Melanocyte of skin (primary cell): ENCODE data around the gene CGREF1. TPM values are rescaled to one million over a fixed set of nuclear protein-coding genes. Genes with fewer than 3 reads are reported as not detected.

ENCODE experiments used
- total RNA-seq, 2 donors: library from RNA; depleted of rRNA; stranded (reverse); fragments of >200 nt; gene quantifications; 2 replicates each; pipeline ENCODE4 v1.2.3, GENCODE V29; 2012

Gene CGREF1
- 1 to 10 TPM; 4.7 to 6.2 TPM for total RNA-seq

GRCh38 chr2:27118525-27119329 is at the start of gene CGREF1:
Gene CGREF1 (minus strand): TSS chr2:27119128. CDS start chr2:27104366, 14,762 bp downstream.

GRCh38 chr2:27148801-27149439 is 30.0 kb upstream of the CGREF1 start, which contains the start of gene TCF23:
Gene TCF23 (plus strand): TSS chr2:27149004. CDS start chr2:27149134, 130 bp downstream.

GRCh38 chr2:27139310-27139709 is 20.4 kb upstream of the CGREF1 start, which contains the start of gene PRR30:
Gene PRR30 (minus strand): TSS chr2:27139410. CDS start chr2:27138329, 1,081 bp downstream.

GRCh38 chr2:27133905-27134780 is 15.2 kb upstream of the CGREF1 start, which contains the start of gene PREB:
Gene PREB (minus strand): TSS chr2:27134636. CDS start chr2:27134421, 215 bp downstream.

GRCh38 chr2:27123302-27124150 is 4.6 kb upstream of the CGREF1 start, which contains the start of gene ABHD1:
Gene ABHD1 (plus strand): TSS chr2:27123815. CDS start chr2:27123949, 134 bp downstream.

GRCh38 chr2:27086724-27087593 is 32.0 kb downstream of the CGREF1 start, which contains the start of gene KHK:
Gene KHK (plus strand): TSS chr2:27086772. CDS start chr2:27087260, 488 bp downstream.

GRCh38 chr2:27078267-27079194 is 40.4 kb downstream of the CGREF1 start, which contains the start of gene EMILIN1:
Gene EMILIN1 (plus strand): TSS chr2:27078615. CDS start chr2:27079066, 451 bp downstream.

GRCh38 chr2:27071277-27071989 is 47.5 kb downstream of the CGREF1 start, which contains the start of gene OST4:
Gene OST4 (minus strand): TSS chr2:27071654.

GRCh38 chr2:27050996-27051901 is 67.7 kb downstream of the CGREF1 start, which contains the start of gene AGBL5:
Gene AGBL5 (plus strand): TSS chr2:27051668. CDS start chr2:27052959, 1,291 bp downstream.

Other genes with a start within 250 kb of the CGREF1 start
- gene MAPRE3, start 148.5 kb downstream of the CGREF1 start, total RNA-seq = 1 to 10 TPM; 4.0 to 5.2 TPM
- gene TMEM214, start 86.2 kb downstream of the CGREF1 start, total RNA-seq = 10 to 100 TPM; 43.7 to 47.6 TPM
- gene AGBL5, start 67.5 kb downstream of the CGREF1 start, total RNA-seq = 10 to 100 TPM; 13.8 to 15.7 TPM
- gene OST4, start 47.5 kb downstream of the CGREF1 start, total RNA-seq = 100 to 1,000 TPM; 137 to 193 TPM
- gene EMILIN1, start 40.5 kb downstream of the CGREF1 start, total RNA-seq = 1 to 10 TPM; 4.8 to 8.0 TPM
- gene KHK, start 32.4 kb downstream of the CGREF1 start, total RNA-seq = 1 to 10 TPM; 2.8 to 3.7 TPM
- gene ABHD1, start 4.7 kb upstream of the CGREF1 start, total RNA-seq = under 1 TPM in 1 of 2 donors, not detected in 1; under 0.01 TPM
- gene PREB, start 15.5 kb upstream of the CGREF1 start, total RNA-seq = 10 to 100 TPM; 56.8 to 75.6 TPM
- gene PRR30, start 20.3 kb upstream of the CGREF1 start, total RNA-seq = not detected
- not detected for gene TCF23, start 29.9 kb upstream of the CGREF1 start, total RNA-seq
- gene ATRAID, start 92.9 kb upstream of the CGREF1 start, total RNA-seq = 100 to 1,000 TPM; 150 to 212 TPM
- gene SLC5A6, start 93.1 kb upstream of the CGREF1 start, total RNA-seq = 10 to 100 TPM; 35.8 to 87.9 TPM
- gene CAD, start 98.2 kb upstream of the CGREF1 start, total RNA-seq = 10 to 100 TPM; 23.7 to 41.3 TPM
- under 1 TPM in 1 of 2 donors, not detected in 1; 0.34 TPM for gene SLC30A3, start 143.9 kb upstream of the CGREF1 start, total RNA-seq
- gene DNAJC5G, start 156.3 kb upstream of the CGREF1 start, total RNA-seq = not detected
- gene TRIM54, start 163.3 kb upstream of the CGREF1 start, total RNA-seq = not detected
- 1 to 10 TPM in 1 of 2 donors, under 1 TPM in 1; 0.67 to 2.1 TPM for gene UCN, start 189.3 kb upstream of the CGREF1 start, total RNA-seq
- 100 to 1,000 TPM in 1 of 2 donors, 10 to 100 TPM in 1; 88.2 to 118 TPM for gene MPV17, start 204.0 kb upstream of the CGREF1 start, total RNA-seq
- 10 to 100 TPM; 45.1 to 57.6 TPM for gene GTF3C2, start 237.6 kb upstream of the CGREF1 start, total RNA-seq